ENCODE data around the gene ZBTB26. TPM values are rescaled to one million over a fixed set of nuclear protein-coding genes. Genes with fewer than 3 reads are reported as not detected.

Gene ZBTB26
- total RNA-seq, 3 donors from 2014 or later (not counting 1 experiment from before 2014, with no cell fraction given) = 7.8 to 12.2 (median 9.2) TPM

- DNase-seq (no peak), ATAC-seq (no peak)
- intact Hi-C loops (cut with micrococcal nuclease) = loop anchor here (1.0 kb wide), 2 partner anchors 9 to 35 kb away; partner anchors contain the start of genes RC3H2 and ZBTB26
- Histone ChIP-seq H3K36me3 (ENCODE audit: control insufficient read depth, insufficient read depth, low read length) (peaks cover 10% of the 10 kb centered on the region), H3K27me3 (ENCODE audit: control insufficient read depth, insufficient read depth, low read length) (no peaks in the 10 kb centered on the region), H3K4me3 (ENCODE audit: low read length) (no peak overlapping the region), H3K27ac (ENCODE audit: low read length) (peak overlapping the region; percentile 61), H3K9me3 (ENCODE audit: control insufficient read depth, insufficient read depth, low read length) (no peaks in the 10 kb centered on the region), H3K4me1 (ENCODE audit: control insufficient read depth, insufficient read depth, low read length) (peaks cover 14% of the 10 kb centered on the region)
- WGBS (ENCODE audit: insufficient coverage) = 36% methylated on average over 5 of the region's 6 CpGs
- Mint-ChIP-seq H3K4me3 (peak overlapping the region; percentile 74), H3K9me3 (no peaks in the 10 kb centered on the region), H3K27me3 (ENCODE audit: low read depth in 2 of 2) (no peaks in the 10 kb centered on the region), H3K27ac (peak overlapping the region; percentile 84 to 94), H3K36me3 (no peaks in the 10 kb centered on the region), H3K4me1 (peaks cover 14 to 20% of the 10 kb centered on the region in 2 donors)
- TF ChIP-seq CTCF (IDR thresholded peaks at IDR 0.05) = no peak
Observed at GRCh38 chr9:122940454-122940748, 9.1 kb upstream of the ZBTB26 start.

DNA sequence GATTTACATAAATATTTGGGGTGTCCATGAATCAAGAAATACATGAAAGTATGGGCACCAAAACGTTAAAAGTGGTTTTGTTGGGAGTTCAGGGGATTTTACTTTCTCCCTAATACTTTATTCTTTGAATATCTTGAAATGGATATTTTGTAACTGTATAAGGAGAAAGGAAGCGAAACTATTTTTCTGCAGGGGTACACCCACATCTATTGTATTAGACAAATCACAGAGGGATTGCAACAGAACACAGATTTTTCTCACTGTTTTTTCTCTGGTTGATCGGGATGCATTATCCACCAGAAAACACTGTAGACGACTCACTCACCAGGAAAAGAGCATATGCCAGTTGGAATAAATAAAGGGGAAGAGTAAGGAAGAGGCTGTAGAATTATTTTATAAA is 8.3 kb upstream of the ZBTB26 start:
- peak overlapping the region; percentile 55 to 84 for H3K27ac Mint-ChIP-seq
- no peaks in the 10 kb centered on the region for H3K9me3 Mint-ChIP-seq

GRCh38 chr9:122936883-122937282 is 5.6 kb upstream of the ZBTB26 start:
- no peak for TF ChIP-seq CTCF (IDR thresholded peaks at IDR 0.05)
- Histone ChIP-seq H3K9me3 (ENCODE audit: control insufficient read depth, insufficient read depth, low read length) (no peaks in the 10 kb centered on the region), H3K4me1 (ENCODE audit: control insufficient read depth, insufficient read depth, low read length) (peaks cover 20% of the 10 kb centered on the region), H3K36me3 (ENCODE audit: control insufficient read depth, insufficient read depth, low read length) (peaks cover 10% of the 10 kb centered on the region), H3K27ac (ENCODE audit: low read length) (no peak overlapping the region), H3K27me3 (ENCODE audit: control insufficient read depth, insufficient read depth, low read length) (no peaks in the 10 kb centered on the region), H3K4me3 (ENCODE audit: low read length) (no peak overlapping the region)
- DNase-seq (no peak), ATAC-seq (no peak)
- no peaks in the 10 kb centered on the region for H3K9me3 Mint-ChIP-seq
- no peak overlapping the region for H3K4me3 Mint-ChIP-seq
- peaks cover 19 to 24% of the 10 kb centered on the region in 2 donors for H3K4me1 Mint-ChIP-seq
- intact Hi-C loops (cut with micrococcal nuclease) = no loop called here
- WGBS (ENCODE audit: insufficient coverage) = 91% methylated on average over 1 of the region's 1 CpG
- H3K27me3 Mint-ChIP-seq (ENCODE audit: low read depth in 2 of 2) = no peaks in the 10 kb centered on the region
- no peaks in the 10 kb centered on the region for H3K36me3 Mint-ChIP-seq
- no peak overlapping the region for H3K27ac Mint-ChIP-seq

More for the DNA sequence above, 8.3 kb upstream of the ZBTB26 start:
- H3K4me1 ChIP-seq (ENCODE audit: control insufficient read depth, insufficient read depth, low read length) = peaks cover 14% of the 10 kb centered on the region
- Mint-ChIP-seq H3K4me3 (peak overlapping the region; percentile 61), H3K27me3 (ENCODE audit: low read depth in 2 of 2) (no peaks in the 10 kb centered on the region), H3K4me1 (peaks cover 10 to 17% of the 10 kb centered on the region in 2 donors), H3K36me3 (no peaks in the 10 kb centered on the region)
- no peak overlapping the region for H3K27ac ChIP-seq (ENCODE audit: low read length)
- peaks cover 10% of the 10 kb centered on the region for H3K36me3 ChIP-seq (ENCODE audit: control insufficient read depth, insufficient read depth, low read length)
- ATAC-seq (no peak), DNase-seq (no peak)
- intact Hi-C loops (cut with micrococcal nuclease) = no loop called here
- H3K9me3 ChIP-seq (ENCODE audit: control insufficient read depth, insufficient read depth, low read length) = no peaks in the 10 kb centered on the region
- H3K4me3 ChIP-seq (ENCODE audit: low read length) = no peak overlapping the region
- no peak for TF ChIP-seq CTCF (IDR thresholded peaks at IDR 0.05)
- 100% methylated on average over 2 of the region's 4 CpGs for WGBS (ENCODE audit: insufficient coverage)
- H3K27me3 ChIP-seq (ENCODE audit: control insufficient read depth, insufficient read depth, low read length) = no peaks in the 10 kb centered on the region

GRCh38 chr9:122936464-122936863 is 5.2 kb upstream of the ZBTB26 start:
- no peak for ATAC-seq
- Histone ChIP-seq H3K9me3 (ENCODE audit: control insufficient read depth, insufficient read depth, low read length) (no peaks in the 10 kb centered on the region), H3K36me3 (ENCODE audit: control insufficient read depth, insufficient read depth, low read length) (peaks cover 10% of the 10 kb centered on the region), H3K27me3 (ENCODE audit: control insufficient read depth, insufficient read depth, low read length) (no peaks in the 10 kb centered on the region), H3K27ac (ENCODE audit: low read length) (no peak overlapping the region), H3K4me1 (ENCODE audit: control insufficient read depth, insufficient read depth, low read length) (peaks cover 17% of the 10 kb centered on the region), H3K4me3 (ENCODE audit: low read length) (no peak overlapping the region)
- Mint-ChIP-seq H3K4me1 (peaks cover 18 to 22% of the 10 kb centered on the region in 2 donors), H3K27me3 (ENCODE audit: low read depth in 2 of 2) (no peaks in the 10 kb centered on the region), H3K9me3 (no peaks in the 10 kb centered on the region), H3K36me3 (no peaks in the 10 kb centered on the region), H3K27ac (no peak overlapping the region), H3K4me3 (no peak overlapping the region)
- intact Hi-C loops (cut with micrococcal nuclease) = no loop called here
- WGBS (ENCODE audit: insufficient coverage) = 95% methylated on average over 5 of the region's 5 CpGs
- TF ChIP-seq CTCF (IDR thresholded peaks at IDR 0.05) = no peak
- no peak for DNase-seq

All from natural killer cell (primary cell).